ENCODE measurements around the gene SPTLC2. TPM values are rescaled to one million over a fixed set of nuclear protein-coding genes. Genes with fewer than 3 reads are reported as not detected.
"Not testable (repeated sequence)": the region's sequence is repeated elsewhere in the genome, so short reads cannot be mapped to it uniquely, and the experiment has no call there.

The SPTLC2 gene
- total RNA-seq (100 to 1,000 TPM in 1 of 7 donors, 10 to 100 TPM in 6; 62.0 to 103 (median 79.7) TPM), polyA plus RNA-seq (10 to 100 TPM in 1 of 3 donors, 1 to 10 TPM in 2; 7.0 to 10.9 (median 7.3) TPM)
- long read RNA-seq, donor 1, full-length matches to known transcripts: 9 of 9 reads
- long read RNA-seq, donor 1, partial matches to known transcripts: 0 of 9 reads
- long read RNA-seq, donor 1, other reads (novel, unspliced or antisense): 0 of 9 reads
- long read RNA-seq, donor 2, full-length matches to known transcripts: 4 of 4 reads
- long read RNA-seq, donor 2, partial matches to known transcripts: 0 of 4 reads
- long read RNA-seq, donor 2, other reads (novel, unspliced or antisense): 0 of 4 reads

GRCh38 chr14:77616454-77617229, at the start of gene SPTLC2:
Gene SPTLC2, minus strand, starts transcription at chr14:77616637. Its CDS starts 58 bp downstream, at chr14:77616579.
- TF ChIP-seq CTCF (IDR thresholded peaks at IDR 0.05 in 8 of 11, conservative IDR thresholded peaks at IDR 0.05 in 3 of 11) (peak in 3 of 11 experiments; percentile 14 to 49 (median 21)), POLR2AphosphoS5 (IDR thresholded peaks at IDR 0.05) (peak; percentile 95 to 98 (median 97)), POLR2A (IDR thresholded peaks at IDR 0.05) (peak; percentile 59 to 85 (median 67))
- DNase-seq: peak; percentile 100
- H3K36me3 ChIP-seq: peaks cover 0 to 5% (median 0%) of the 10 kb centered on the region in 6 donors
- 0 to 1% (median 1%) methylated on average over 17 to 58 of the region's 58 CpGs for WGBS, 5 donors
- H3K4me1 ChIP-seq: peaks cover 10 to 63% (median 44%) of the 10 kb centered on the region in 6 donors
- peak within 1 kb of the TSS; percentile 88 to 99 (median 96) for H3K4me3 ChIP-seq
- no peaks in the 10 kb centered on the region for H3K27me3 ChIP-seq (replicated peaks in 1 of 7)
- peak within 1 kb of the TSS; percentile 81 to 97 (median 92) for H3K27ac ChIP-seq
- intact Hi-C loops (cut with DNase I; ENCODE audit: low total_unique reads): loop anchor here (10.0 kb wide), 2 partner anchors 62 to 162 kb away; partner anchors contain the start of genes AHSA1 and VIPAS39
- H3K9me3 ChIP-seq: no peaks in the 10 kb centered on the region

- intact Hi-C loops (cut with DNase I; ENCODE audit: low total_unique reads): no loop called here
- 68 to 77% (median 70%) methylated on average over 6 of the region's 6 CpGs for WGBS, 5 donors
Measured at GRCh38 chr14:77663293-77663692, 46.9 kb upstream of the SPTLC2 start.

GRCh38 chr14:77661562-77661961, 45.1 kb upstream of the SPTLC2 start:
- H3K4me3 ChIP-seq; H3K27me3 ChIP-seq (replicated peaks in 1 of 7); H3K9me3 ChIP-seq; DNase-seq; H3K36me3 ChIP-seq; H3K27ac ChIP-seq; intact Hi-C loops (cut with DNase I; ENCODE audit: low total_unique reads): not testable (repeated sequence)
- H3K4me1 ChIP-seq: peaks cover 0 to 31% (median 12%) of the 10 kb centered on the region in 6 donors
- WGBS, 5 donors: 74 to 91% (median 83%) methylated on average over 2 to 9 of the region's 9 CpGs

More at GRCh38 chr14:77663293-77663692, 46.9 kb upstream of the SPTLC2 start:
- H3K27ac ChIP-seq: no peak overlapping the region
- DNase-seq: no peak
- TF ChIP-seq POLR2AphosphoS5 (IDR thresholded peaks at IDR 0.05) (no peak), CTCF (IDR thresholded peaks at IDR 0.05 in 8 of 11, conservative IDR thresholded peaks at IDR 0.05 in 3 of 11) (no peak), POLR2A (IDR thresholded peaks at IDR 0.05) (no peak)
- no peaks in the 10 kb centered on the region for H3K9me3 ChIP-seq
- no peaks in the 10 kb centered on the region for H3K27me3 ChIP-seq (replicated peaks in 1 of 7)
- H3K36me3 ChIP-seq: no peaks in the 10 kb centered on the region
- H3K4me3 ChIP-seq: no peak overlapping the region
- H3K4me1 ChIP-seq: peaks cover 0 to 20% (median 0%) of the 10 kb centered on the region in 6 donors

GRCh38 chr14:77660754-77661153, 44.3 kb upstream of the SPTLC2 start:
- TF ChIP-seq POLR2A (IDR thresholded peaks at IDR 0.05): no peak
- Histone ChIP-seq H3K36me3 (no peaks in the 10 kb centered on the region), H3K27ac (peak overlapping the region in 3 of 8 donors; percentile 63 to 80 (median 74)), H3K9me3 (no peaks in the 10 kb centered on the region), H3K4me1 (peaks cover 0 to 39% (median 19%) of the 10 kb centered on the region in 6 donors), H3K27me3 (replicated peaks in 1 of 7) (no peaks in the 10 kb centered on the region), H3K4me3 (no peak overlapping the region)
- 86 to 92% (median 89%) methylated on average over 7 of the region's 7 CpGs for WGBS, 5 donors
- DNase-seq: no peak
- intact Hi-C loops (cut with DNase I; ENCODE audit: low total_unique reads): no loop called here

All from spleen (tissue), 13 donors.